Right atrium auricular region (tissue), 2 donors: ENCODE data around the gene ALKBH4. TPM values are rescaled to one million over a fixed set of nuclear protein-coding genes. Genes with fewer than 3 reads are reported as not detected.

Source experiments
- DNase-seq: peaks from one replicate; pipeline ENCODE4 v3.0.0-alpha.2; 2019; ENCODE audit warnings: low spot score
- H3K27ac ChIP-seq, 2 donors: fragments of 200-600 bp; sonication (generic); 1 replicate in 1 of 2; 2 replicates in 1 of 2; pipeline ENCODE4 v1.5.1; 2016 to 2019
- H3K27me3 ChIP-seq, 2 donors: fragments of 200-600 bp; sonication (generic); one replicate each; pipeline versions ENCODE4 v1.5.1 to v1.6.0; 2017 to 2019
- H3K36me3 ChIP-seq: fragments of 200-600 bp; sonication (generic); one replicate; pipeline ENCODE4 v1.5.1; 2016
- H3K4me1 ChIP-seq, 2 donors: fragments of 200-600 bp; sonication (generic); one replicate each; pipeline versions ENCODE4 v1.5.1 to v1.6.0; 2017 to 2019
- H3K4me3 ChIP-seq, 2 donors: fragments of 200-600 bp; sonication (generic); 1 replicate in 1 of 2; 2 replicates in 1 of 2; pipeline ENCODE4 v1.5.1; 2017 to 2019; ENCODE audit warnings: mild to moderate bottlenecking in 1 of 2, moderate library complexity in 1 of 2
- H3K9me3 ChIP-seq, 2 donors: fragments of 200-600 bp; sonication (generic); one replicate each; pipeline ENCODE4 v1.5.1; 2019
- total RNA-seq, 2 donors: library from RNA; depleted of rRNA; stranded (reverse); fragments of >200 nt; gene quantifications; one replicate each; pipeline ENCODE4 v1.1.0, GENCODE V29; 2016
- TF ChIP-seq, protein P1 (sequence below), 2 donors: fragments of 200-600 bp; sonication (generic); IDR thresholded peaks; one replicate each; pipeline ENCODE4 v1.5.1; 2019; ENCODE audit warnings: antibody characterized with exemption in 2 of 2

ALKBH4 gene
- total RNA-seq, 2 donors from 2014 or later, result 10.8 to 16.8 TPM

DNA sequence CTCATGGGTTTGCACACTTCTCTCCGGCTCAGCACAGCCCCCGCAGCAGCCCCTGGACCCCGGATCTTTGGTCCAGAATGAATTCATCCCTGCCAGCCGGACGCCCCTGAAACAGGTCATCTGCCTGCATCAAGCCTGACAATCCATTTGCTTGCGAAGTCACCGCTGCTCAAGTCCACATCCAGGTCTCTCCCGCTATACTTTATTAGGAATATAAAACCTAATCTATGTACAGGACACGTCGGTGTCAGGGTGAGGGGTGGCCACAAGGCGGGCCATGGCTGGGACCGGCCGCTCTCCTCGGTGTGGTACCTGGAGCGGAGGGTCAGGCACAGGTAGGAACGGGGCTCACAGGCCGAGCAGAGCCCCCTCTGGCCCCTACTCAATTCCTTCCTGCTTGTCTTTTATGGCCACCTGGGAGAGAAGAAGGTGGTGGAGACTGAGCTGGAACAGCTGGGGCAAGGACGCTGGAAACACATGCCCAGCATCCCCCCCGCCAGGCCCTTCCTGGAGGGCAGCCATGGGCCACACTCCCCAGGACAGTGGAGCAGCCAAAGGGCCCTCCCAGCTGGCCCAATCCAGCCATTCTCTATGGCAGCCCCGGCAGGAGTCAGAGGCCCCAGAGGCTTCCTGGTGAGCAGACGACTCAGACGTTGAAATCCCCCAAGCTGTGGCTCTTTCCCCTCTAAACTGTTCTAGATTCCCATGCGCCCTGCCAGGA, 8.8 kb upstream of the ALKBH4 start:
- Histone ChIP-seq H3K4me1 (no peaks in the 10 kb centered on the region), H3K4me3 (no peak overlapping the region), H3K36me3 (peaks cover 18% of the 10 kb centered on the region), H3K9me3 (no peaks in the 10 kb centered on the region), H3K27ac (no peak overlapping the region), H3K27me3 (no peaks in the 10 kb centered on the region)
- DNase-seq, result no peak
- TF ChIP-seq, protein P1, sequence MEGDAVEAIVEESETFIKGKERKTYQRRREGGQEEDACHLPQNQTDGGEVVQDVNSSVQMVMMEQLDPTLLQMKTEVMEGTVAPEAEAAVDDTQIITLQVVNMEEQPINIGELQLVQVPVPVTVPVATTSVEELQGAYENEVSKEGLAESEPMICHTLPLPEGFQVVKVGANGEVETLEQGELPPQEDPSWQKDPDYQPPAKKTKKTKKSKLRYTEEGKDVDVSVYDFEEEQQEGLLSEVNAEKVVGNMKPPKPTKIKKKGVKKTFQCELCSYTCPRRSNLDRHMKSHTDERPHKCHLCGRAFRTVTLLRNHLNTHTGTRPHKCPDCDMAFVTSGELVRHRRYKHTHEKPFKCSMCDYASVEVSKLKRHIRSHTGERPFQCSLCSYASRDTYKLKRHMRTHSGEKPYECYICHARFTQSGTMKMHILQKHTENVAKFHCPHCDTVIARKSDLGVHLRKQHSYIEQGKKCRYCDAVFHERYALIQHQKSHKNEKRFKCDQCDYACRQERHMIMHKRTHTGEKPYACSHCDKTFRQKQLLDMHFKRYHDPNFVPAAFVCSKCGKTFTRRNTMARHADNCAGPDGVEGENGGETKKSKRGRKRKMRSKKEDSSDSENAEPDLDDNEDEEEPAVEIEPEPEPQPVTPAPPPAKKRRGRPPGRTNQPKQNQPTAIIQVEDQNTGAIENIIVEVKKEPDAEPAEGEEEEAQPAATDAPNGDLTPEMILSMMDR (IDR thresholded peaks at IDR 0.05), result no peak

DNA sequence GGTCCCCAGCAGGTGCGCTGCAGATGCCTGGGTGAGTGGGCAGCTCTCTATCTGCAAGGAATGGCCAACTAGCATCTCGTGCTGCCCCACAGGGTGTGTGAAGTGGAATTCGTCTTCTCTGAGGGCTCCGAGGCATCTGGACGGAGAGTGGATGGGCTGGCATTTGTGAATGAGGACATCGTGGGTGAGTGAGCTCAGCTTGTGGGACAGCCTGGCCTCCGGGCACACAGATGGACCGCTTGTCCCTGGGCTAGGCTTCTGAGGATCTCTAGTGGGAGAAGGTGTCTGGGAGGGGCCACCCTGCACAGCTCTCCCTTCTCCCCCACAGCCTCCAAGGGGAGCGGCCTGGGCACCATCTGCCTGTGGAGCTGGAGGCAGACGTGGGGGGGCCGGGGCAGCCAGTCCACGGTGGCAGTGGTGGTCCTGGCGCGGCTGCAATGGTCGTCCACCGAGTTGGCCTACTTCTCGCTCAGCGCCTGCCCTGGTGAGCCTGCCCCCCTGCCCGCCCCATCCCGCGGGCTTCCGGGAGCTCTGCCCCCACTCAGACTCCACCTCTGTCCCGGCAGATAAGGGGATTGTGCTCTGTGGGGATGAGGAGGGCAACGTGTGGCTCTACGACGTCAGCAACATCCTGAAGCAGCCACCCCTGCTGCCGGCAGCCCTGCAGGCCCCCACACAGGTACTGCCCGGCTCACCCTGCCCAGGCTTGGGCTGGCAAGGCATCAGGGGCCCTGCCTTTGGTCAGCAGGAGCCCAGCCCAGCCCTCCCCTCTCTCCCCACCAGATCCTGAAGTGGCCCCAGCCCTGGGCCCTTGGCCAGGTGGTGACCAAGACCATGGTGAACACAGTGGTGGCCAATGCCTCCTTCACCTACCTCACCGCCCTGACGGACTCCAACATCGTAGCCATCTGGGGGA, 7.7 kb upstream of the ALKBH4 start:
- Histone ChIP-seq H3K9me3 (no peaks in the 10 kb centered on the region), H3K36me3 (peaks cover 18% of the 10 kb centered on the region), H3K4me1 (no peaks in the 10 kb centered on the region), H3K4me3 (no peak overlapping the region), H3K27ac (no peak overlapping the region), H3K27me3 (no peaks in the 10 kb centered on the region)
- TF ChIP-seq, protein P1 (IDR thresholded peaks at IDR 0.05), result no peak
- no peak for DNase-seq

DNA sequence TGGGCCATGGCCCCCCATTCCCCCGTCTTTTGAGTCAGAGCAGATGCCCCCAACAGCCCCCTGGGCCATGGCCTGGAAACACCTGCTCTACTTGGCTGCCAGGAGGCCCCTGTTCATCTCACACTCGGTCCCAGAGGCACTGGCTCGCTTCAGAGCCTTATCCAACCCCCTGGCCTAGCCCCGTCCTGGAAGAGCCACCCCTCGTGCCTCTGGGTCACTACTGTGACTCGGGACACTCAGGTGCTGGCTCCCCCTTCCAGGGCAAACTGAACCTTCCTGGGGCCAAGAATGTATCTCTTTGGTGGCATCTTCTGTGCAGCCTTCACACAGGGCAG, 7.1 kb upstream of the ALKBH4 start:
- H3K4me1 ChIP-seq, result no peaks in the 10 kb centered on the region
- no peaks in the 10 kb centered on the region for H3K27me3 ChIP-seq
- no peaks in the 10 kb centered on the region for H3K9me3 ChIP-seq
- H3K36me3 ChIP-seq, result peaks cover 18% of the 10 kb centered on the region
- no peak overlapping the region for H3K27ac ChIP-seq
- no peak overlapping the region for H3K4me3 ChIP-seq
- TF ChIP-seq, protein P1 (IDR thresholded peaks at IDR 0.05), result no peak
- DNase-seq, result no peak

DNA sequence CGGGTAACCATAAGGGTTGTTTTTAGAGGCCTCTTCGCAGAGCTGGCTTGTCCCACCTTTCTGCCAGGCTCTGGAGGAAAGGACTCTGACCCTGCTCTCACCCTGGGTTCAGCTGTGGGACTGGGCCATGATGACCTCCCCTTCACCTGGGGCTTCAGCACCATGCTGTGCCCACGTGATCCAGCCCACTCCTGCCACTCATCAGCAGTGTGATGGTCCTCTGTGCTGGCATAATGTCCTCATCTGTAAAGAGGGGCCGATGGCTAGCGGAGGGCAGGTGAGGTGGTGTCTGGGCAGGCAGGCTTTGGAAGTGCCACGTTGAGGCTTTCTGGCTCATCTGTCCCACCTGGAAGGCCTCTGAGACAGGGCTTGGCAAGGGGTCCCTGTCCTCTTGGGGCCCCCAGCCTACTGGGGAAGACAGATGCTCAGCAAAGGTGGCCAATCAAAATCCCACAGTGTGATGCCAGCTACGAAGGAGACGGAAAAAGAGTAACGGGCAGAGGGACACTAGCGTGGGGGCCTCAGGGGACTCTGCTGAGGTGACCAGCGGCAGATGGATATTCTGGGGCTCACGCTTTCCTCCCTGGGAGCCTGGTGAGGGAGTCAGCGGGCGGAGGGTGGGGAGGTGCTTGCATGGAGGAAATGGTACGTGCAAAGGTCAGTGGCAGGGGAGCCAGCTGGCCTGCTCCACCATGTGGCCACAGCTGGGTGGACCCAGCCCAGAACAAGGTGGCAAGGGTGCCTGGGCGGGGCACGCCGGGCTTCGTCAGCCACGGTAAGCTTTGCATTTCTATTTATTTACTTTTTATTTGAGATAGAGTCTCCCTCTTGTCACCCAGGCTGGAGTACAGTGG, 5.5 kb upstream of the ALKBH4 start:
- Histone ChIP-seq H3K36me3 (peaks cover 18% of the 10 kb centered on the region), H3K27me3 (no peaks in the 10 kb centered on the region), H3K27ac (no peak overlapping the region), H3K4me3 (no peak overlapping the region), H3K9me3 (no peaks in the 10 kb centered on the region), H3K4me1 (peaks cover 0 to 10% of the 10 kb centered on the region in 2 donors)
- TF ChIP-seq, protein P1 (IDR thresholded peaks at IDR 0.05), result no peak
- DNase-seq, result no peak

DNA sequence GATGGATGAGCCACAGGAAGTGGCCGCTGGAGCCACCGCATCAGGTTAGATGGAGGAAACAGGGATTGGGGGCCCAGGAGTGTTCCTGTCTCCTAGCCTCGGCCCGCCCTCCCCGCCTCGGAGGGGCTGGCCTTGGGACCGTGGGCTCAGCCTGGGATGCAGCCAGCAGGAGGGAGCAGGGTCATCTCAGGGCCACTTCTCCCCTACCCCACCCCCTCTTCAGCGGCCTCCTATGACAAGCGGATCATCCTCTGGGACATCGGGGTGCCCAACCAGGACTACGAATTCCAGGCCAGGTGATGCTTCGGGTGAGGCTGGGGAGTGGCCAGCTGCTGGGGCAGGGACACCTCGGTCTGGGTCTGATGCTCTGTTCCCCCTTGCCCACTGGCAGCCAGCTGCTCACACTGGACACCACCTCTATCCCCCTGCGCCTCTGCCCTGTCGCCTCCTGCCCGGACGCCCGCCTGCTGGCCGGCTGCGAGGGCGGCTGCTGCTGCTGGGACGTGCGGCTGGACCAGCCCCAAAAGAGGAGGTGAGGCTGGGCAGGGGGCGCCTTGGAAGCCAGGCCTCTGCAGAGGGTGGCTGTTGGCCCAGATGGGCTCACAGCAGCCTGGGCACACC, 4.8 kb upstream of the ALKBH4 start:
- no peak for DNase-seq
- H3K4me3 ChIP-seq, result no peak overlapping the region
- peaks cover 0 to 10% of the 10 kb centered on the region in 2 donors for H3K4me1 ChIP-seq
- H3K27ac ChIP-seq, result no peak overlapping the region
- H3K9me3 ChIP-seq, result no peaks in the 10 kb centered on the region
- TF ChIP-seq, protein P1 (IDR thresholded peaks at IDR 0.05), result no peak
- H3K27me3 ChIP-seq, result no peaks in the 10 kb centered on the region
- H3K36me3 ChIP-seq, result peaks cover 18% of the 10 kb centered on the region
